Forelimb muscle (tissue), 1 donor: ENCODE results near the gene IPO11. TPM values are rescaled to one million over a fixed set of nuclear protein-coding genes. Genes with fewer than 3 reads are reported as not detected.
A peak's percentile ranks its signal among the peaks of the same experiment; 100 is the strongest.

ENCODE experiments used
- DNase-seq: peaks from one replicate; pipeline ENCODE4 v3.0.0-alpha.2; 2013; ENCODE audit warnings: low read depth
- polyA plus RNA-seq: library from polyadenylated mRNA; unstranded; fragments of 120-200 nt; gene quantifications from one replicate; pipeline ENCODE4 v1.2.1, GENCODE V29; 2013; ENCODE audit not compliant: insufficient read length

Gene IPO11
- polyA plus RNA-seq: 22.6 TPM

DNA sequence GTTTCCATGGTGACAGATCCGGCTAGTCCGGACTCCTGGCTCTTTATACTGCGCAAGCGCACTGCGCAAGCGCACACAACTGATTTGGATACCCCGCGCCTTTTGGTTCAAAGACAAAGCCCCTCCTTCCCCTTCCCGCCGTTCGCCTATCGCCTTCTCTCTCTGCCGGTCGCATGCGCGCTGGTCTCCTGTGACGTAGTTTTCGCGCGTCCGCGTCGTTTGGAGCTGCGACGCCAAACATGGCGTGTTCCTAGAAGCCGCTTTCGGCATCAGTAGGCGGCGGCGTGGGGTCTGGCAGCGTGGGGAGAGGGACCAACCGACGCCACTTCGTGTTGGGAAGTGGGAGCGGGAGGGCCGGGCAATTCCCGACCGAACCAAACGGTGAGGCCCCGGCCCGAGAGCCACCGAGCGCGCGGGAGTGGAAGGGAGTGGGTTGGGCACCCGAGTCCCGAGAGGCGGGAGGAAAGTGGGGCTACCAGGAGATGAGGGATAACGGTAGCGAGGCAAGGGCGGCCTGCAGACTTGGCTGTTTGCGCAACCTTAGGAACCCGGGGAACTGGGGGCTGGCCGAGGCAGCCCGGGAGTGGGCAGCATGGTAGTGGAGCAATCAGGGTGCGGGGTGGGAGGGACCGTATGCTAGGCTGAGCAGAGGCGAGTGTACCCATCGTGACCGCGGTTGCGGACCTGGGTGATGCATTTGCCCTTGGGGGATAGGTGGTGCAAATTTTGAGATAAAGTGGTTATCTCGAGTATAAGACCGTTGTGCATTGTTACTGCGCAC lies at the start of gene IPO11:
IPO11 (plus strand) TSS at position 215 of the 781 bp plus-strand sequence. CDS start 24,517 bp downstream, outside the sequence.
- peak; percentile 99 for DNase-seq

DNA sequence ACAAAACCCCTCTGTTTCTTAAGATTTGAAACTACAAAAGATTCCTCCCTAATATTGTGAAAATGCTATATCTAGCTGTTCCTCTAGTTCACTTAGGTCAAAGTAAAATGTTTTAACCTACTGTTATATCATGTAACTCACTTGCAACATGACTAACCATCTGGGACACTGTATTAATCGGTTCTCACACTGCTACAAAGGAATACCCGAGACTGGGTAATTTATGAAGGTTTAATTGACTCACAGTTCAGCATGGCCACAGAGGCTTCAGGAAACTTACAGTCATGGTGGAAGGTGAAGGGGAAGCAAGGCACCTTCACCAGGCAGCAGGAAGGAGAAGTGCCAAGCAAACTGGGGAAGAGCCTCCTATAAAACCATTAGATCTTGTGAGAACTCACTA lies 43.5 kb upstream of the IPO11 start:
- no peak for DNase-seq

DNA sequence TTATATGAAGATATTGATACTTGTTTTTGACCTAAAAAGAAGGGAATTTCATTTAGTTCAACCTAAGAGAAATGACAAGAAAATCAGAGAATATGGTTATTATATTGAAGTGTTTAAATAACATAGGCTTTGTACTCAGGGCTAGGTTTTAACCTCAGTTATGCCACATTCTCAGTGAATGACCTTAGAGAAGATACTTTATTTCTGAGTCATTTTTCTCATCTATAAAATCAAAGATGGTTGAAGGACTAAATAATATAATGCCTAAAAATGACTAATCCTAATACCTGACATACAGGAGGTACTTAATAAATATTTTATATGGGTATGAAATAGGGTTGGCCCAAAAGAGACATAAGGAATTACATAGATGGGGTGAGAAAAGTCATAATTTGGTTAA lies 41.2 kb upstream of the IPO11 start:
- DNase-seq: no peak

DNA sequence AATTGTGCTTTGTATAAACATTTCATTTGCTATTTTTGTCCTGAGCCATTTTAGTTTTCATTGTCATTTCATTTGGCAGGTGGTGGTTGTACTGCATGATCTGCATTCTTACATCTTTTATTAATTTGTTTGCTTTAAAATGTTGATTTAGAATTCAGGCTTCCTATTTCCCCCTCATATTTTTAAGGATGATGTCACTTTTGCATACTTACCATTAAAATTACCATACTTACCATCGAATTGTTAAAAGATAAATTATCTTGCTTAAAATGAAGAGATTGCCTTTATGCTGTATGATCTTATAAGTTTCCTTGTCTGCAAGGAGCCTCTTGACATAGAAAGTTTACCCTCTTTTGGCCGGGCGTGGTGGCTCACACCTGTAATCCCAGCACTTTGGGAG lies 40.0 kb upstream of the IPO11 start:
- DNase-seq: no peak

DNA sequence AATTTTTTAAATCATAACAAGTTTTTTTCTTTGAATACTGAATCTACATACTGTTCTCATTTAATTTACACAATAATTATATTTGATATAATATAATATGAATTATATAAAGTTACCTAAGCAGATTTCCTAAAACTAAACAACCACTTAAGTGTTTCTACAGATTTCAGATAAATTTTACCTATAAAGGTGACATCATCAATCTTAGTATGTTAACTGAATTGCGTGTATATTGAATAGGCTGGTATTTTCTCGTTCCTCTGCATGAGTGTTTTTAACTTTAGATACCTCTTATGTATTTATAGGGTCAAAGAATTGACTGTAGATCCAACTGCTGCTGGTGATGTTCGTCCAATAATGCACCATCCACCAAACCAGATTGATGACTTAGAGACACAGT lies 39.2 kb upstream of the IPO11 start:
- DNase-seq: no peak

DNA sequence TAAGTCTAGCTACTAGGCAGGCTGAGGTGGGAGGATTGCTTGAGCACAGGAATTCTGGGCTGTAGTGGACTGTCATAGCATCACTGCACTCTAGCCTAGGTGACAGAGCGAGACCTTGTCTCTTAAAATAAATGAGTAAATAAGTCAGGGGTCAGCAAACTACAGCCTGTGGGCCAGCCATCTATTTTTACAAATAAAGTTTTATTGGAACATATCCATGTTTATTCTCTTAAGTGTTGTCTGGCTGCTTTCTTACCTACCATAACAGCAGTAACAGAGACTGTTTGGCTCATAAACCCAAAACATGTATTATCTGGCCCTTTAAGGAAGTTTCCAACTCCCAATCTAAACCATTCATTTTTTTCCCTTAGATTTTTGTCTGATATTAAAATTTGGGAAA lies 38.5 kb upstream of the IPO11 start:
- DNase-seq: no peak

DNA sequence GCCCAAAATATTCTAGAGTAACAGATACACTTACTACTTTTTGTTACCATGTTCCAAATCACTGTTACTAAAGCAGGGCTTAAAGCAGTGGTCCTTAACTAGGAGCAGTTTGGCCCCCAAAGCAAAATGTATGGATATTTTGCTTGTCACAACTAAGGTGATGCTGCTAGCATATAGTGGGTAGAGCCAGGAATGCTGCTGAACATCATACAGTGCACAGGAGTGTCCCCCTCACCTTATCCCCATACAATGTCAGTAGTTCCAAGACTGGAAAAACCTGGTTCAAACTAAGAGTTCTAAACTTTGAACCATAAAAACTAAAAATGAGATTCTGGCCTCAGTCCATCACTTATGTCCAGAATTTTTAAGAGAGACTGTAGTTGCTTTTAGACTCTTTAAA lies 36.9 kb upstream of the IPO11 start:
- no peak for DNase-seq

DNA sequence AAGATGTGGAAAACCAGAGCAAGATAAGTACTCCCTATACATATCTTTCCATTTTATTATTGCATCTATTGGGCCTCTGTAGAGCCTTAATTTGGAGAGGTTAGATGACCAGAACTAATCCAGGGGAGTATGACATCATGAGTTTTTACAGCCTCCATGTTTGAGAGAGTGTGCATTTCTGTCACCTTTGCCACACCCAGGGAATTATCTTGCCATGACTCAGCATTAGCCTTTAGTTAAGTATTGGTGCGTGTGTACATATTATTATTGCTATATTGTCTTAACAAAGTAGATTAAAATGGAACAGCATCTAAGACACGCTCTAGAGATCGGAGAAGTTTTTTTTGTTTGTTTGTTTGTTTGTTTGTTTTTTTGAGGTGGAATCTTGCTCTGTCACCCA lies 36.5 kb upstream of the IPO11 start:
- DNase-seq: no peak

DNA sequence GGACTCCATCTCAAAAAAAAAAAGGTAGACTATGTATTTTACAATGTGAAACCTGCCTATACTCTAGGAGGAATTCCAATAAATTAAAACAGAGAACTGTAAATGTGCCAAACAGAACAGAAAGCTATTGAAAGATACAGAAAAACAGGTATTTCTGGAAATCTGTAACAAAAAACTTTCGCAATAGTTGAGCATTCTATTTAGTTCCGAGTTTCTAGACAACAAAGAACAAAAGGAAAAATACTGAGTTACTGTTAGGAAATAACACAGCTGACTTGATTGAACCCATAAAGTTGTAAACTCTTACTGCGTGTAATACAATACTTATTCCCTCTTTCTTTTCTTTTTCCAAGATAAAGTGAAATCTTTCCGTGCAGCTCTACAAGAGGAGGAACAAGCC lies 27.4 kb upstream of the IPO11 start:
- DNase-seq: no peak

DNA sequence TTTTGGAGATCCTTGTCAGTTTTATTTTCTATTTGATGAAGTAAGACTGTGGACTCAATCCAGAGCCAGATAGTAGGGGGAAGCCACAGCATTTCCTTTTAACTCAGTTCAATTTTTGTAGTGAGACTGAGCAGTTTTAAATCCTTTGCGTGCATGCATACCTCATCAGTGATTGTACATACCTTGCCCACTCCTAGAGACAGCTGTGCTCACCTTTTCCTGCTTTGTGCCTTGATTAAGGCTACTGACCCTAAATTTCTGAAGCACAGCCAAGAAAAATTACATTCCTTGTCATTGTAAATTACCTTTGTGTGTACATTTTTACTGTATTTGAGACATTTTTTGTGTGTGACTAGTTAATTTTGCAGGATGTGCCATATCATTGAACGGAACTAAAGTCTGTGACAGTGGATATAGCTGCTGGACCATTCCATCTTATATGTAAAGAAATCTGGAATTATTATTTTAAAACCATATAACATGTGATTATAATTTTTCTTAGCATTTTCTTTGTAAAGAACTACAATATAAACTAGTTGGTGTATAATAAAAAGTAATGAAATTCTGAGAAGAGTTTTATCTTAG lies 26.7 kb upstream of the IPO11 start:
- no peak for DNase-seq

DNA sequence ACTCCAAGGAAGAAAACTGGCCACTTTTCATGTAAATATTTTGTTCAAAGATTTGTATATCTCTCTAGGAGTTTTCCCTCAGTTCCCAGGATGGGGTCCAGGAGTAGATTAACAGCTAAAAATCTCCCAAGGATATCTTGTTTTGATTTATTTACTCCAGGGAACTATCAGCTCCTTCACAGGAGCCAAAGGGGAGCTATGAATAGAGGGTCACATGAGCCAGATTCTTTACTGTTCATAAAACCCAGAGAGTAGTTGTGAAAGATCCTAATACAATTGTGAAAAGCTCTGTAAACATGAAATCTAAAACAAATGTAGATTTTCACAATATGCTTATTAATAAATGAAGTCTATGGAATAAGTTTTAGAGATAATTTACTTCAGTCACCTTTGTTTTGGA lies 25.7 kb upstream of the IPO11 start:
- DNase-seq: no peak

DNA sequence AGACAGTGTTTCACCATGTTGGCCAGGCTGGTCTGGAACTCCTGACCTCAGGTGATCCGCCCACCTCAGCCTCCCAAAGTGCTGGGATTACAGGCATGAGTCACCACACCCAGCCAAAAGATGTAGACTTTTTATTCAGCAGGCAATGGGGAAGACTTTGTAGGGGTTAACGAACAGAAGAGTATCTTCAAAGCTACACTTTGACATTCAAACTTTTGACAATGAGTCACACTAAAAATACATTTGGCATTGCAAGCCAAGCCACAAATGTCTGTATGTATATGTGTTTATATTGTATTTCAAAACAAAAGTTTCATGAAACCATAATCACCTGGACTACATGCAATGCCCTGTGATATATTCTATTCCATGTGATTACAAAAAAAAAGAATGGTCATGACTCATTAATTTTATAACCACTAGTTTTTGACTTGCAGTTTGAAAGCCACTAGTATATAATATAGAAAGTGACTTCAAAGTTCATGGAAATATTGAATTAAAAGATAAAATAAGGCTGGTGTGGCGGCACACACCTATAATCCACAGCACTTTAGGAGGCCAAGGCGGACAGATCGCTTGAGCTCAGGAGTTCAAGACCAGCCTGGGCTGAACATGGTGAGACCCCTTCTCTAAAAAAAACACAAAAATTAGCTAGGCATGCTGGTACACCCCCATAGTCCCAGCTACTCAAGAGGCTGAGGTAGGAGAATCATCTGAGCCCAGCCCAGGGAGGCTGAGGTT lies 17.2 kb upstream of the IPO11 start:
- no peak for DNase-seq

DNA sequence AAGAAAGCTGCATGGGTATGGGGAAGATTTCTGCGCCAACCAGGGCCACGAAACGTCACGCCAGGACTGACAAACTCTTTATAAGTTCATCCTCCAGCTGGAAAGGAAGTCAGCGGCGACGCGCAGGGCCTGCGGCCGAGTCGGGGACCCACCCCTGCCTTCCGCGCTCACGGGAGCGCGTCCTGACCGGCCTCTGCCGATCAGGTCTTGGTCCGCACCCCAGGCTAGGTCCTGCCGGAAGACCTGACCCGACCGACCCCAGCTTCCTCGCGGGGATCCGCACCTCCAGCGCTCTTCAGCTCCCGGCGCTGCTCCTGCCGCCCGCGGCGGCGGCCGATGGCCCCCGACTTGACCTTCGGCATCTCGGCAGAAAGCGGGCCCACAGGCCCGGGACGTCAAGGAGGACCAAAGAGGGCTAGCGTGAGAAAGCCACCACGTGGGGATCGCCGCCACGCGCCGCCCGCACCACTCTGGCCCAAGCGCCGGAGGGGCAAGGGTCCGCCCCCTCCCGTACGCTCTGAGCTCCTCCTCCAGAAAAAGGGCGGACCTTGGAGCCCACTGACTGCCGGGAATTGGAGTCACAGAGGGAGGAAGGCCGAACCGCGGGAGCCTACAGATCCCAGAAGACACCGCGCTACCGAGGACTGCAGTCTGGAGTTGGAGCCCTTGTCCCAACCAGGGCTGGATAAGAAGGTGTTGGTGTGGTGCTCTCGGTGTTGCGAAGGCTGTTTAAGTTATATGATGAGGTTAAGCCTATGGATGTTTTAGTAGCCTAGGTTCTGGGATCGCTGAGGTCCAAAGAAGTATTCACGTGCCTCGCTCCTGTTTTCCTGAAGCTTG lies 8.9 kb upstream of the IPO11 start, which contains the start of gene DIMT1:
DIMT1 (minus strand) TSS at position 495 of the 840 bp plus-strand sequence; CDS start at position 362, 133 bp downstream.
- peak; percentile 94 for DNase-seq

DNA sequence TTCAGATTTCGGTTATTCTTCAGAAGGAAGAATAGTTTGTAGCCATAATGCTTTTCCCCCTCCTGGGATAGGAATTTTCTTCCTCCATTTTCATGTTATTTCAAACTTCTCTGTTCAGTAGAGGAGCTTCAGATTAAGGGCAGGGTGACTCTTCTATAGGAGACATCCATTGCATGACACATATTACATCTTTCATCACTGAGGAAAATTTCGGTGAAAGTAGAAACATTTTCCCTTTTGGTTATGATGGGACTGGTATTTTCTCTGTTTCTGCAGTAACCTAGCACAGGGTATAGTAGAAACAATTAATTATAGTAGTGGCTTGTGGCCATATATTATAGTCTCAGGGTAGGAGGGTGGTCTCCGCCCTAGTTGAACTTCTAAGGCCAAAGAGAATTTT lies 1.1 kb downstream of the IPO11 start:
- no peak for DNase-seq

DNA sequence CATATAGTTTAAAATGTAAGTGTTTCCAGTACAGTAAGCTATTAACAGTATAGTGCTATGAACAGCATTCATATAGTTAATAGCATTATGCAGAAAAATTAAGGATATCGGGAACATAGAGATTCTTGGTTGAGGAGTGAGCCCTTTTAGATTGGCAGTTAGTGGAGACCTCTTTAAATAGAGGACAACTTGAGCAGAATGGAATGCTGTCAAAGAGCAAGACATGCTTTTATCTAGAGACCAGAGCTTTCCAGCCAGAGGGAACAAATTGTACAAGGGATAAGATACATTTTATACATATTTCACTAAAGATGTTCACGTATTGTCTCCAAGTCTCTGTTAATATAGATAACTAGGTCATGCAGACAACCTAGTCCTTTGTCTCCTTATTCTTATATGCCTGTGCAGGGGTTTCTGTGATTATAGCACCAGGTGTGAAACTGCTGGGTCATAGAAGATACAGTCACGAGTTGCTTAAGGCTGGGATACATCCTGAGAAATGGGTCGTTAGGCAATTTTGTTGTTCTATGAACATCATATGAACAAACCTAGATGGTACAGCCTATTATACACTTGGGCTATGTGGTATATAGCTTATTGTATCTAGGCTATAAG lies 6.0 kb downstream of the IPO11 start:
- DNase-seq: no peak

DNA sequence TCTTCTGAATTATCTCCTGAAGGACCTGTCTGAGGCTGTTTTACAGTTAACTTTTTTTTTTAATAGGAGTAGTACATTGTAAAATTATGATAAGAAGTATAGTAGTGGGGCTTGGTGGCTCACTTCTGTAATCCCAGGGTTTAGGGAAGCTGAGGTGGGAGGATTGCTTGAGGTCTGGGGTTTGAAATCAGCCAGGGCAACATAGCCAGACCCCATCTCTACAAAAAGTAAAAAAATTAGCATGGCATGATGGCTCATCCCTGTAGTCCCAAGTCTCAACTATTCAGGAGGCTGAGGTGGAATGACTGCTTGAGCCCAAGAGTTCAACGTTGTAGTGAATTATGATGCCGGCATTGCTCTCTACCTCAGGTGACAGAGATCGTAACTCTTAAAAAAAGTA lies 7.0 kb downstream of the IPO11 start:
- DNase-seq: no peak

DNA sequence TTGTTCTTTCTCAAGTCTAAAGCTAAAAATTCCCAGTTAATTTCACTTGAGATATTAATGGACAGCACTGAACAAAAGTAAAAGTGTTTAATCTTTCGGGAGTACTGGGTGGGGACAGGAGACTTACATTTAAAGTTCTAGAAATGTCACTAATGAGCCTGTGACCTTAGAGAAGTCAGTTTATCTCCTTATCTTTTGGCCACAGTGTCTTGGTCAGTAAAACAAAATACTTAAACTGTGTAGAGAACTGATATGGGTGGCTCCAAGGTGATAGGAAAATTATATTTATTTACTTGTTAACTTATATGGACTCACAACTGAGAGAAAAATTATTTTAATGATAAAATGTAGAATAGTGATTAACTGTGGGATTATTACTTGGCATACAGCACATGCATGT lies 8.9 kb downstream of the IPO11 start:
- DNase-seq: no peak

DNA sequence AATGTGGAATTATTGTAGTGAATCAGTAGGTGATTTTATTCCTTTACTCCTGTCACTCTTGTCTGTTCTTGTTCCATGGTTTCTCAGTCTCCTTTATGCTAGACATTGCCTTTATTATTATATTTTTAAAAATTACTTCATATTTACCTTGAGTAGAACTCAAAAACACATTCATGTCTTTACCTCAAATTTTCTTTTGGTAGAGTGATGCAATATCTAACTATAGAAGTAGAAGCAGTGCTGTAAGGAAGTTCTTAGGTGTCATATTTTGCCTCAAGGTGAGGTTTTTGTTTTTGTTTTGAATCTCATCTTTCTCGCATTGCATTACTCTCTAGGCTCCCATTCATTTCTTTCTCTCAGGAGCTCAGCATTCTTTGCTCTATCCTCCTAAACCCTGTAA lies 12.2 kb downstream of the IPO11 start:
- no peak for DNase-seq

DNA sequence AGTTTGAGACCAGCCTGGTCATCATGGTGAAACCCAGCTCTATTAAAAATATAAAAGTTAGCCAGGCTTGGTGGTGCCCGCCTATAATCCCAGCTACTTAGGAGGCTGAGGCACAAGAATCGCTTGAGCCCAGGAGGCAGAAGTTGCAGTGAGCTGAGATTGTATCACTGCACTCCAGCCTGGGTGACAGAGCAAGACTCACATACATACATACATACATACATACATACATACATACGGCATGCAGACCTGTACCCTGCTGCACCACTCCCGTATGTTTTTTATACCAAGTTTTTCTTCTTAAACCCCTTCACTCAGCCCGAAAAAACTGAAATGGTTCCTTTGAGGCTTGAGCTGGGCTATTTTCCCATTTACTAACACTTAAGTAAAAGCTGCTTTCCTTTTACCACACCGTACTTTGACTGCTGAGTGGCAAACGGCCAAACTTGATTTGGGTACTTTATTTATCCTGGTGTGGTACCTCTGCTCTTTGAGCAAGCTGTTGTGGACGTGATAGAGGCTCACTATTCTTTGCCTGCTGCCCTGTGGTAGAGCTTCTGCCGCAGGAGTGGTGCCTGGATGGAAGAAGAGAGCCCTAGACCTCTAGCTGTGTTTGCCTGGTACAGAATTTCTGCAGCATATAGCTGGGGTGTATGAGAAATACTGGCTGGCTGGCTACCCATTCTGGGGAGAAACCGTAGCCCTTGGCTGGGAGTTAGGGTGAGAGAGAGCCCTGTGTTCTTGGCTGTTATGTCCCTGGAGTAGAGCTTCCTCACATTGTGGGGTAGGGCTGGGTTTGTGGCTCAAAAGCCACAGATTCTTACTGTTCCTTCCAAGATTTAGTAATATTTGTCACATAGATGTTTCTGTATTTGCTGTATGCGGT lies 19.4 kb downstream of the IPO11 start:
- no peak for DNase-seq

DNA sequence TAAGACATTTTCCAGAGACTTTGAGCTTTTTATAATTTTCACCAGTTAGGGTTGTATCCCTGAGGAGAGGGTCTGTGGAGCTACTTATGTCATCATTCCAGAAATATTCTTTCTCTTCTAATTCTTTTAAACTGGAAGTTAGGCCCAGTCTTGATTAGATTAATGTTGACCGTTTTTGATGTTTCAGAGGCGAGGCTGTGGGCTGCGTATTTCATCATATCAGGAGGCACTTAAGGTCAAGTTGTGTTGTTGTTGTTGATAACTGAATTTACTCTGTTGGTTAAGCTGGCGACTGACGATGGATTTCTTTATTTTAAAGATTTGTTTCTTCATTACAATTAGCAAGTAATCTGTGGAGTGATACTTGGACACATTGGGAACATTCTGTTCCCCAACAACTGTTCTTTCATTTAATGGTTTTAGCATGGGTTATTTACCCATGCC lies 20.1 kb downstream of the IPO11 start:
- no peak for DNase-seq
